ENCODE measurements around the gene SHISA3. TPM values are rescaled to one million over a fixed set of nuclear protein-coding genes. Genes with fewer than 3 reads are reported as not detected.
"Not testable (repeated sequence)": the region's sequence is repeated elsewhere in the genome, so short reads cannot be mapped to it uniquely, and the experiment has no call there.

The SHISA3 gene
- total RNA-seq, 1 experiment from 2014 or later: 6.0 TPM

- no peak for TF ChIP-seq AR (CRISPR knock-in tag; IDR thresholded peaks at IDR 0.05)
These were observed 27.8 kb upstream of the SHISA3 start (continued) for GRCh38 chr4:42369489-42369888.

GRCh38 chr4:42371305-42372252 is 25.7 kb upstream of the SHISA3 start:
- Mint-ChIP-seq H3K9me3 (peaks cover 31% of the 10 kb centered on the region), H3K36me3 (peaks cover 6% of the 10 kb centered on the region), H3K4me1 (peaks cover 5% of the 10 kb centered on the region), H3K4me3 (no peak overlapping the region), H3K27me3 (ENCODE audit: low read depth) (no peaks in the 10 kb centered on the region; the same call in 1 of the 2 replicates), H3K27ac (no peak overlapping the region)
- DNase-seq (ENCODE audit: low spot score) (no peak), ATAC-seq (peak; percentile 36; the same call in 1 of the 2 replicates)
- ChIA-PET POLR2A (interaction anchor here (0.5 to 0.7 kb wide), 2 partner anchors 33 to 64 kb away, joined by 3 read pairs; no protein-coding TSS in a partner anchor), CTCF (interaction anchor here (0.6 to 1.6 kb wide), 25 partner anchors 10 to 320 kb away, joined by 3 to 30 read pairs (median 4); partner anchors contain the start of gene SHISA3)
- TF ChIP-seq NR3C1 (CRISPR knock-in tag; conservative IDR thresholded peaks at IDR 0.05; ENCODE audit: low read depth) (no peak), ARID4B (CRISPR knock-in tag; IDR thresholded peaks at IDR 0.05; ENCODE audit: borderline replicate concordance) (no peak), ZBTB43 (CRISPR knock-in tag; IDR thresholded peaks at IDR 0.05) (no peak), JUN (CRISPR knock-in tag; IDR thresholded peaks at IDR 0.05) (no peak), CREM (CRISPR knock-in tag; IDR thresholded peaks at IDR 0.05) (no peak), ZNF532 (CRISPR knock-in tag; IDR thresholded peaks at IDR 0.05; ENCODE audit: borderline replicate concordance) (no peak), ZNF416 (CRISPR knock-in tag; IDR thresholded peaks at IDR 0.05) (no peak), NFATC4 (CRISPR knock-in tag; IDR thresholded peaks at IDR 0.05) (no peak), TCF7 (CRISPR knock-in tag; IDR thresholded peaks at IDR 0.05; ENCODE audit: low read depth) (no peak), CBFB (CRISPR knock-in tag; IDR thresholded peaks at IDR 0.05; ENCODE audit: low read depth) (no peak)

GRCh38 chr4:42372303-42372702 is 25.0 kb upstream of the SHISA3 start:
- H3K9me3 Mint-ChIP-seq: peaks cover 31% of the 10 kb centered on the region
- H3K36me3 Mint-ChIP-seq: not testable (repeated sequence)

More at GRCh38 chr4:42372303-42372702, 25.0 kb upstream of the SHISA3 start:
- not testable (repeated sequence) for DNase-seq (ENCODE audit: low spot score); H3K4me1 Mint-ChIP-seq; H3K27me3 Mint-ChIP-seq (ENCODE audit: low read depth); H3K4me3 Mint-ChIP-seq; ATAC-seq; H3K27ac Mint-ChIP-seq
- ChIA-PET POLR2A (interaction anchor here (0.7 kb wide), 1 partner anchor 10 kb away, joined by 4 read pairs; no protein-coding TSS in a partner anchor), CTCF (interaction anchor here (0.6 to 1.6 kb wide), 12 partner anchors 12 to 267 kb away, joined by 3 to 30 read pairs (median 6); partner anchors contain the start of gene SHISA3)

All from WTC11 (cell line).